MG63 (cell line): ENCODE measurements around the gene PLCL1. TPM values are rescaled to one million over a fixed set of nuclear protein-coding genes. Genes with fewer than 3 reads are reported as not detected.

Experiments
- DNase-seq: peaks from one replicate; pipeline ENCODE4 v3.0.0-alpha.2; 2020
- H3K27me3 ChIP-seq: fragments of 250-450 bp; sonication (Bioruptor Pico); 2 replicates; pipeline ENCODE4 v1.5.1; 2020; ENCODE audit warnings: mild to moderate bottlenecking, moderate library complexity
- H3K36me3 ChIP-seq: fragments of 250-450 bp; sonication (Bioruptor Pico); 2 replicates; pipeline ENCODE4 v1.5.1; 2020; ENCODE audit warnings: mild to moderate bottlenecking, moderate library complexity
- H3K4me3 ChIP-seq: fragments of 250-450 bp; sonication (Bioruptor Pico); 2 replicates; pipeline ENCODE4 v1.5.1; 2020; ENCODE audit warnings: mild to moderate bottlenecking, moderate library complexity
- H3K9me3 ChIP-seq: fragments of 250-450 bp; sonication (Bioruptor Pico); 2 replicates; pipeline ENCODE4 v1.5.1; 2020; ENCODE audit warnings: mild to moderate bottlenecking, moderate library complexity
- total RNA-seq: library from RNA; depleted of rRNA; stranded (reverse); fragments of >200 nt; shearing (Covaris generic); gene quantifications from 2 replicates; pipeline ENCODE4 v1.2.3, GENCODE V29; 2014; ENCODE audit warnings: low replicate concordance

PLCL1 gene
- total RNA-seq, 1 experiment from 2014 or later = not detected

GRCh38 chr2:197973772-197974171 lies 169.4 kb downstream of the PLCL1 start:
- H3K36me3 ChIP-seq = no peaks in the 10 kb centered on the region
- H3K4me3 ChIP-seq = no peak overlapping the region
- H3K27me3 ChIP-seq = no peaks in the 10 kb centered on the region
- no peak for DNase-seq
- H3K9me3 ChIP-seq = no peaks in the 10 kb centered on the region

- DNase-seq = peak; percentile 13
- Histone ChIP-seq H3K27me3 (no peaks in the 10 kb centered on the region), H3K9me3 (no peaks in the 10 kb centered on the region), H3K4me3 (no peak overlapping the region), H3K36me3 (no peaks in the 10 kb centered on the region)
Observed at GRCh38 chr2:197975931-197976519, 171.6 kb downstream of the PLCL1 start.

- no peaks in the 10 kb centered on the region for H3K9me3 ChIP-seq
- H3K36me3 ChIP-seq = no peaks in the 10 kb centered on the region
- no peak for DNase-seq
- H3K4me3 ChIP-seq = no peak overlapping the region
- no peaks in the 10 kb centered on the region for H3K27me3 ChIP-seq
Observed at GRCh38 chr2:197978971-197979370, 174.6 kb downstream of the PLCL1 start.

GRCh38 chr2:197982565-197982964 lies 178.2 kb downstream of the PLCL1 start:
- Histone ChIP-seq H3K4me3 (no peak overlapping the region), H3K27me3 (no peaks in the 10 kb centered on the region), H3K9me3 (no peaks in the 10 kb centered on the region), H3K36me3 (no peaks in the 10 kb centered on the region)
- no peak for DNase-seq

DNA sequence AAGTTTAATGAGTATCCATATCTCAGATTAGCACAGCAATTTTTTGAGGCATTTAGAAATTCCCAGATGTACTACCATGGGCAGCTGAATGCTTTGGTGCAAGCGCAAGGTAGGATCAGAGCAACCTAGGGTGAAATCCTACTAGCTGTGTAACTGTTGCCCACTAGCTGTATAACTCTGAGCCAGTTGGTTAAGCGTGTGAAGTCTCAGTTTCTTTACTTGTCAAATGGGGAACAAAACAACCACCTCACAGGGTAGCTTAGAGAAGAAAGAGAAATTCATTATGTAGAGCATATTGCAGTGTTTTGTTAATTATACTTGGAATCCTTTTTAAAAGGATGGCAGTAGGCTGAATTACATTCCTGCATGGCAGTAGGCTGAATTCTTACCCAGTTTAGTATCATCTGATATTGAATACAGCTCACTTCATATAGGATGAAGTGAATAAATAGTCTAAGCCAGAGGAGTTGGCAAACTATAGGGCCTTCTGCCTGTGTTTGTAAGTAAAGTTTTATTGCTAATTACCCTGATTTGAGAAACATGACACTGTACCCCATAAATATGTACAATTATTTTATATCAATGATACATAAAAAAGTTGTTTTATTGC lies 180.7 kb downstream of the PLCL1 start:
- H3K27me3 ChIP-seq = no peaks in the 10 kb centered on the region
- no peaks in the 10 kb centered on the region for H3K36me3 ChIP-seq
- H3K4me3 ChIP-seq = no peak overlapping the region
- DNase-seq = no peak
- H3K9me3 ChIP-seq = no peaks in the 10 kb centered on the region

- no peaks in the 10 kb centered on the region for H3K27me3 ChIP-seq
- no peaks in the 10 kb centered on the region for H3K9me3 ChIP-seq
- no peak overlapping the region for H3K4me3 ChIP-seq
- no peaks in the 10 kb centered on the region for H3K36me3 ChIP-seq
- no peak for DNase-seq
Observed at GRCh38 chr2:197986977-197987376, 182.6 kb downstream of the PLCL1 start.

DNA sequence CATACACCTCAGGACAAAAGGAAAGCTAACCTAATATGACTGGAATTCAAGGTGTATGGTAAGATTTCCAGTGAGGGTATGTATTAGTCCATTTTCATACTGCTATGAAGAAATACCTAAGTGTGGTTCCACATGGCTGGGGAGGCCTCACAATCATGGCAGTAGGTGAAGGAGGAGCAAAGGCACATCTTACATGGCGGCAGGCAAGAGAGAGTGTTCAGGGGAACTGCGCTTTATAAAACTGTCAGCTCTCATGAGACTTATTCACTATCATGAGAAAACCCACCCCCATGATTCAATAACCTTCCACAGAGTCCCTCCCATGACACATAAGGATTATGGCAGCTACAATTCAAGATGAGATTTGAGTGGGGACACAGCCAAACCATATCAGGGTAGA lies 186.0 kb downstream of the PLCL1 start:
- Histone ChIP-seq H3K4me3 (no peak overlapping the region), H3K36me3 (no peaks in the 10 kb centered on the region), H3K9me3 (no peaks in the 10 kb centered on the region), H3K27me3 (no peaks in the 10 kb centered on the region)
- DNase-seq = no peak

DNA sequence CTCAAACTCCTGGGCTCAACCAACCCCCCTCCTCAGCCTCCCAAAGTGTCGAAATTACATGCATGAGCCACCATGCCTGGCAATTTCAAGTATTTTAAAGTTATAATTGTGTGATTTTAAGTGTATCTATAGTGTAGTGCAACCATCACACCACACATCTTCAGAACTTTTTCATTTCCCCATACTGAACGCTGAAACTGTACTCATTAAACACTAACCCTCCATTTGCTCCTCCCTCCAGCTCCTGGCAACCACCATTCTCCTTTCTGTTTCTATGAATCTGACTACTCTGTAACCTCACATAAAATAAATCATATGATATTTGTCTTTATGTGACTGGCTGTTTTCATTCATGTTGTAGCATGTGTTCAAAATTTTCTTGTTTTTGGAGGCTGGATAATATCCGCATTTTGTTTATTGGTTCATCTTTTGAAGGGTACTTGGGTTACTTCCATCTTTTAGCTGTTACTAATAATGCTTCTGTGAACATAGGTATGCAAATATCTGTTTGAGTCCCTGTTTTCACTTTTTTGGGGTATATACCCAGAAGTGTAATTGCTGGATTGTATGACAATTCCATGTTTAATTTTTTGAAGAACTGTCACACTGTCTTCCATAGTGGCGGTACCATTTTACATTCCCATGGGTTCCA lies 188.2 kb downstream of the PLCL1 start:
- DNase-seq = no peak
- H3K27me3 ChIP-seq = no peaks in the 10 kb centered on the region

DNA sequence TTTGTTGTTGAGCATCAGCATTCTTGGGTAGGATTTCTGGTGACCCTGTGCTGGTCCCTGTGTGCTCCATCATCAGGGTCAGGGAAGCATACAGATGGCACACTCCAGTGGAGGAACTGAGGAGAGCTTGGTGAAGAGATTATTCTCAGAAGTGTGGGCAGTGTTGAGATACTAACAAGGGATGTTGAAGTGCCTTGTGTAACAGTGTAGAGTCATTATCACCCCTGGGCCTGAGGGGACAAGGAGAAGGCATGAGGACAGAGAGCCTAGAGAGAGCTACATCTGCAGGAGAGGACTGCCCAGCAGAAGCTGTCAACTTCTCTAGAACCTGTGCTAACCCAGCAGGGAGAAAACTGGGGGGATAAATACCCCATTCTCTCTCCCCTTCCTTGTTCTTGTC lies 189.0 kb downstream of the PLCL1 start:
- Histone ChIP-seq H3K4me3 (no peak overlapping the region), H3K9me3 (no peaks in the 10 kb centered on the region), H3K36me3 (no peaks in the 10 kb centered on the region), H3K27me3 (no peaks in the 10 kb centered on the region)
- DNase-seq = no peak

More for the DNA sequence above, 188.2 kb downstream of the PLCL1 start:
- H3K4me3 ChIP-seq = no peak overlapping the region
- no peaks in the 10 kb centered on the region for H3K9me3 ChIP-seq
- no peaks in the 10 kb centered on the region for H3K36me3 ChIP-seq

DNA sequence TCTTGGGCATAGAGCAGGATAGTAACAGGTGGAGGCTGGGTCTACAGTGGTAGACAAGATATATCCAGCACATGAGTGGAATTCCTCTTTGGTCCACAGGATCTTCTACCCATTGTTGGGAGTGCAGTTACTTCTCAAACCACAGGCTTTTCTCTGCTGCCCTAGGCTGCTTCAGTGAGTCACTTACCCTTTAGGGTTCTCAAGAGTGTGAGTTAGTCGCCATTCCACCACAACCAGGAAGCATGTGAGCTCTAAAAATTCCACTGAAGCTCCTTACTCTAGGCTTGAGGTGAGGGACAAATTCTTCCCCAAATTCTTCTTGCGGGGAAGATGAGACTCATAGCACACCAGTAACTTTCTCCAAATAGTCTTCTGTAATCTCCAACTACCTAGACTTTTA lies 189.4 kb downstream of the PLCL1 start:
- no peak for DNase-seq
- no peaks in the 10 kb centered on the region for H3K27me3 ChIP-seq
- no peaks in the 10 kb centered on the region for H3K36me3 ChIP-seq
- no peak overlapping the region for H3K4me3 ChIP-seq
- H3K9me3 ChIP-seq = no peaks in the 10 kb centered on the region

DNA sequence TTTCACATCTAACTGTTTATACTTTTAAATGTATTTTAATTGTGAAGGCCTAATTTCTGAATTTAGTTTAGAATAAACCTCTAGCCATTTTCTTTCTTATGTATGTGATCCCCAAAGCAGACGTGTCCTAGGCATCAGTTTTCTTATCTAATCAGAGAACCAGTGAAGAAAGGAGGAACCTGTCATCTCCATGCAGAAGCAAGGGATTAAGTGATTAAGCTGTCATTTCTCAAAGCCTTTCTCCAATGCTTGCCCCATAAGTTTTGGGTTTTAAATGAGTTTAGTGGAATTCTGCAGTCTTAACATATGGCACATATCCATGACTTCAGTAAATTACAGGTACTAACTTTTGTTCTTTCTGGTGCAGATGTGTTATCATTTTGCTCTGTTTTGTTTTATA lies 190.4 kb downstream of the PLCL1 start:
- Histone ChIP-seq H3K36me3 (no peaks in the 10 kb centered on the region), H3K9me3 (no peaks in the 10 kb centered on the region), H3K4me3 (no peak overlapping the region), H3K27me3 (no peaks in the 10 kb centered on the region)
- DNase-seq = no peak

GRCh38 chr2:197996583-197996982 lies 192.2 kb downstream of the PLCL1 start:
- H3K4me3 ChIP-seq = no peak overlapping the region
- no peaks in the 10 kb centered on the region for H3K9me3 ChIP-seq

GRCh38 chr2:197997083-197997541 lies 192.7 kb downstream of the PLCL1 start:
- DNase-seq = no peak
- Histone ChIP-seq H3K4me3 (no peak overlapping the region), H3K9me3 (no peaks in the 10 kb centered on the region), H3K36me3 (no peaks in the 10 kb centered on the region), H3K27me3 (no peaks in the 10 kb centered on the region)

More at GRCh38 chr2:197996583-197996982, 192.2 kb downstream of the PLCL1 start:
- no peak for DNase-seq
- H3K36me3 ChIP-seq = no peaks in the 10 kb centered on the region
- H3K27me3 ChIP-seq = no peaks in the 10 kb centered on the region

GRCh38 chr2:197998702-197999101 lies 194.3 kb downstream of the PLCL1 start:
- no peak overlapping the region for H3K4me3 ChIP-seq

DNA sequence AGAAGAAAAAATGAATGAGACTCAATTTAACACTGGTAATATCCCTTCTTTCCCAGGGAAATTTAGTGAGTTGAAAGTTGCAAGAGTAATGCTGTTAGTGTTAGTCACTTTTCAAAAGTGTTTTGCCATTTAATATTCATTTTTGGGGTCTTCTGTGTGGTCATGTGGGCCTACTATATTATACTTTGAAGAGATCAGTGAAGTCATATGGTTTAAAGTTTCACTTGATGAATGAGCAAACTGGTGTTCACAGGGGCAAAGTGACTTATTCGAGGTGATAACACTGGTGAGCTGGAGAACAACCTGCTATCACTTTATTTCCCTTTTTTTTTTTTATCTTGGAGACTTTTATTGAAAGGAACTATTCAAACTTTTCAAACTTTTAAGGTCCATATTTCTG lies 196.0 kb downstream of the PLCL1 start:
- Histone ChIP-seq H3K36me3 (no peaks in the 10 kb centered on the region), H3K4me3 (no peak overlapping the region), H3K9me3 (no peaks in the 10 kb centered on the region), H3K27me3 (no peaks in the 10 kb centered on the region)
- DNase-seq = no peak

More at GRCh38 chr2:197998702-197999101, 194.3 kb downstream of the PLCL1 start:
- H3K9me3 ChIP-seq = no peaks in the 10 kb centered on the region
- no peaks in the 10 kb centered on the region for H3K27me3 ChIP-seq
- H3K36me3 ChIP-seq = no peaks in the 10 kb centered on the region
- no peak for DNase-seq

DNA sequence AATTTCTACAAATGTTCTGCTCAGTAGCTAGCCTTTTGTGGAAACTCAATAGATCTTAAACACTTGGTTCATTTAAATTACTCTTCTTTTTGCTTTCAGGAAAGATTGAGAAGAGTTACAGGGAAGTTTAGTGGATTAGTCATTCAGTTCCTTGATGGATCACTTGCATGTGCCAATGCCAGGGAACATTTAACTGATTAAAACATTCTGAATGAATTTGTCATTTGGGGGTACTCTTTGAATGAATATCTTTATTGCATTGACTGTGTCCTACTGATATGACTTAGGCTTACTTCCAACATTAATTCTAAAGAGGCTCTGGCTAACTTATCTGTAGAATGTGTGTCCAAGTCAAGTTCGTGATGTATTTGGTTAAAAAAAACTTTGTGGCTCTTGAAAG lies 199.8 kb downstream of the PLCL1 start:
- Histone ChIP-seq H3K27me3 (0 out of 2 replicates have a peak, but pooled peaks cover 2% of the 10 kb centered on the region), H3K9me3 (no peaks in the 10 kb centered on the region), H3K36me3 (no peaks in the 10 kb centered on the region), H3K4me3 (no peak overlapping the region)
- no peak for DNase-seq

GRCh38 chr2:198004921-198005829 lies 200.8 kb downstream of the PLCL1 start:
- Histone ChIP-seq H3K4me3 (no peak overlapping the region), H3K9me3 (no peaks in the 10 kb centered on the region), H3K36me3 (no peaks in the 10 kb centered on the region), H3K27me3 (0 out of 2 replicates have a peak, but pooled peaks cover 2% of the 10 kb centered on the region)
- no peak for DNase-seq
